ENCODE results near the gene DHRS7C.

GRCh38 chr17:9784544-9784943 lies 6.8 kb downstream of the DHRS7C start:
- TF ChIP-seq, protein P1, sequence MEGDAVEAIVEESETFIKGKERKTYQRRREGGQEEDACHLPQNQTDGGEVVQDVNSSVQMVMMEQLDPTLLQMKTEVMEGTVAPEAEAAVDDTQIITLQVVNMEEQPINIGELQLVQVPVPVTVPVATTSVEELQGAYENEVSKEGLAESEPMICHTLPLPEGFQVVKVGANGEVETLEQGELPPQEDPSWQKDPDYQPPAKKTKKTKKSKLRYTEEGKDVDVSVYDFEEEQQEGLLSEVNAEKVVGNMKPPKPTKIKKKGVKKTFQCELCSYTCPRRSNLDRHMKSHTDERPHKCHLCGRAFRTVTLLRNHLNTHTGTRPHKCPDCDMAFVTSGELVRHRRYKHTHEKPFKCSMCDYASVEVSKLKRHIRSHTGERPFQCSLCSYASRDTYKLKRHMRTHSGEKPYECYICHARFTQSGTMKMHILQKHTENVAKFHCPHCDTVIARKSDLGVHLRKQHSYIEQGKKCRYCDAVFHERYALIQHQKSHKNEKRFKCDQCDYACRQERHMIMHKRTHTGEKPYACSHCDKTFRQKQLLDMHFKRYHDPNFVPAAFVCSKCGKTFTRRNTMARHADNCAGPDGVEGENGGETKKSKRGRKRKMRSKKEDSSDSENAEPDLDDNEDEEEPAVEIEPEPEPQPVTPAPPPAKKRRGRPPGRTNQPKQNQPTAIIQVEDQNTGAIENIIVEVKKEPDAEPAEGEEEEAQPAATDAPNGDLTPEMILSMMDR (IDR thresholded peaks at IDR 0.05), result no peak
- TF ChIP-seq POLR2AphosphoS5 (IDR thresholded peaks at IDR 0.05), result no peak

All from breast epithelium (tissue), 3 donors.